CD4-positive, alpha-beta T cell (primary cell): ENCODE results near the gene ARL15. TPM values are rescaled to one million over a fixed set of nuclear protein-coding genes. Genes with fewer than 3 reads are reported as not detected.

ENCODE experiments used
- ATAC-seq: fragments of 200-7000 bp; cut with Tn5 transposase; one replicate; pipeline ENCODE4 v1.10.0; 2022; ENCODE audit warnings: mild to moderate bottlenecking; ENCODE audit not compliant: poor library complexity
- CTCF ChIA-PET: fragments of 350-600 bp; sonication (Branson Sonifier 250); formaldehyde crosslinking; loops from one replicate; lab custom pipeline; 2021; ENCODE audit warnings: antibody characterized with exemption, inconsistent platforms; lab: Charles Lee
- POLR2A ChIA-PET: fragments of 350-600 bp; sonication (Branson Sonifier 250); formaldehyde crosslinking; loops from one replicate; lab custom pipeline; 2021; ENCODE audit warnings: antibody characterized with exemption, inconsistent platforms; lab: Charles Lee
- DNase-seq, 14 experiments: peaks; one replicate each; pipeline ENCODE4 v3.0.0-alpha.2; 2013 to 2020; ENCODE audit warnings: mixed read lengths in 2 of 14
- H3K27ac ChIP-seq, 2 donors: one replicate each; pipeline versions ENCODE4 v1.5.1 to v1.7.0; 2013; ENCODE audit warnings: low read length in 2 of 2, low read depth in 1 of 2, mild to moderate bottlenecking in 1 of 2
- H3K27me3 ChIP-seq, 2 experiments: 1 replicate in 1 of 2; 2 replicates in 1 of 2; pipeline versions ENCODE4 v1.6.1 to v1.7.0; 2013; ENCODE audit warnings: low read length in 2 of 2, control low read depth in 1 of 2, mild to moderate bottlenecking in 1 of 2, moderate library complexity in 1 of 2; ENCODE audit not compliant: insufficient read depth in 2 of 2, control insufficient read depth in 1 of 2
- H3K36me3 ChIP-seq: one replicate; pipeline ENCODE4 v1.6.1; 2013; ENCODE audit warnings: low read length, control low read depth; ENCODE audit not compliant: insufficient read depth
- H3K4me1 ChIP-seq: one replicate; pipeline ENCODE4 v1.6.1; 2013; ENCODE audit warnings: low read length, control low read depth; ENCODE audit not compliant: insufficient read depth
- H3K4me3 ChIP-seq: one replicate; pipeline ENCODE4 v1.5.1; 2013; ENCODE audit warnings: mild to moderate bottlenecking, low read length, moderate library complexity
- H3K9me3 ChIP-seq, 2 experiments: 1 replicate in 1 of 2; 2 replicates in 1 of 2; pipeline versions ENCODE4 v1.6.1 to v1.7.0; 2013; ENCODE audit warnings: low read length in 2 of 2, mild to moderate bottlenecking in 2 of 2, control low read depth in 1 of 2, moderate library complexity in 1 of 2; ENCODE audit not compliant: control insufficient read depth in 1 of 2, insufficient read depth in 1 of 2
- H3K27ac Mint-ChIP-seq: one replicate; pipeline ENCODE4 v1.8.0; 2020; ENCODE audit warnings: mixed read lengths
- H3K27me3 Mint-ChIP-seq: one replicate; pipeline ENCODE4 v1.8.0; 2021; ENCODE audit warnings: mixed read lengths
- H3K36me3 Mint-ChIP-seq: one replicate; pipeline ENCODE4 v1.8.0; 2021; ENCODE audit warnings: low read depth, mixed read lengths
- H3K4me1 Mint-ChIP-seq: one replicate; pipeline ENCODE4 v1.8.0; 2021; ENCODE audit warnings: low read depth, mixed read lengths
- H3K4me3 Mint-ChIP-seq: one replicate; pipeline ENCODE4 v1.8.0; 2020; ENCODE audit warnings: mild to moderate bottlenecking, mixed read lengths
- H3K9me3 Mint-ChIP-seq: one replicate; pipeline ENCODE4 v1.8.0; 2020; ENCODE audit warnings: mixed read lengths
- CTCF ChIP-seq: fragments of 200-600 bp; IDR thresholded peaks from one replicate; pipeline ENCODE4 v1.8.0; 2022; ENCODE audit warnings: antibody characterized with exemption, mild to moderate bottlenecking
- intact Hi-C, 2 experiments: fragments of 100-400 bp; cut with DNase I in 1 of 2; cut with micrococcal nuclease in 1 of 2; formaldehyde crosslinking; loops; one replicate each; pipeline versions ENCODE4 v1.15.1 to v1.9.0; 2023 to 2025; cut with DNase I, micrococcal nuclease
- total RNA-seq, 174 experiments: library from RNA in 2 of 174; stranded (reverse) in 2 of 174; gene quantifications; one replicate each; pipeline ENCODE4 v1.2.3 and lab custom pipeline; 2021 to 2026

ARL15 gene
- total RNA-seq, 2 experiments from 2014 or later = 9.1 to 10.6 TPM

GRCh38 chr5:54259981-54260380 is 50.4 kb downstream of the ARL15 start:
- Mint-ChIP-seq H3K9me3 (no peaks in the 10 kb centered on the region), H3K4me1 (peaks cover 70% of the 10 kb centered on the region), H3K4me3 (no peak overlapping the region), H3K36me3 (no peaks in the 10 kb centered on the region), H3K27me3 (no peaks in the 10 kb centered on the region), H3K27ac (no peak overlapping the region)
- no peak for TF ChIP-seq CTCF
- no peak for ATAC-seq
- no peaks in the 10 kb centered on the region for H3K27me3 ChIP-seq
- no peak overlapping the region for H3K27ac ChIP-seq
- no peak overlapping the region for H3K4me3 ChIP-seq
- no peaks in the 10 kb centered on the region for H3K9me3 ChIP-seq
- ChIA-PET CTCF (no interaction called here), POLR2A (no interaction called here)
- H3K4me1 ChIP-seq = no peaks in the 10 kb centered on the region
- intact Hi-C loops = no loop called here
- no peaks in the 10 kb centered on the region for H3K36me3 ChIP-seq
- DNase-seq = no peak

- H3K9me3 ChIP-seq = no peaks in the 10 kb centered on the region
- H3K27me3 Mint-ChIP-seq = no peaks in the 10 kb centered on the region
- H3K4me3 Mint-ChIP-seq = no peak overlapping the region
- ATAC-seq (no peak), DNase-seq (no peak)
- POLR2A ChIA-PET = no interaction called here
- no peak overlapping the region for H3K27ac ChIP-seq
- TF ChIP-seq CTCF = no peak
- CTCF ChIA-PET = no interaction called here
- intact Hi-C loops = no loop called here
- H3K4me1 Mint-ChIP-seq = peaks cover 62% of the 10 kb centered on the region
- no peaks in the 10 kb centered on the region for H3K9me3 Mint-ChIP-seq
- H3K27ac Mint-ChIP-seq = no peak overlapping the region
- no peaks in the 10 kb centered on the region for H3K27me3 ChIP-seq
- H3K4me3 ChIP-seq = no peak overlapping the region
- no peaks in the 10 kb centered on the region for H3K36me3 ChIP-seq
- no peaks in the 10 kb centered on the region for H3K36me3 Mint-ChIP-seq
- H3K4me1 ChIP-seq = no peaks in the 10 kb centered on the region
Measured at GRCh38 chr5:54259090-54259489, 51.3 kb downstream of the ARL15 start.

- no peaks in the 10 kb centered on the region for H3K27me3 ChIP-seq
- no peaks in the 10 kb centered on the region for H3K36me3 ChIP-seq
- DNase-seq = no peak
- no peak for ATAC-seq
- H3K27ac ChIP-seq = no peak overlapping the region
- H3K4me3 ChIP-seq = no peak overlapping the region
- intact Hi-C loops = no loop called here
- ChIA-PET POLR2A (no interaction called here), CTCF (interaction anchor here (0.8 kb wide), 1 partner anchor 14 kb away, joined by 3 read pairs; no protein-coding TSS in a partner anchor)
- TF ChIP-seq CTCF = no peak
- H3K27me3 Mint-ChIP-seq = no peaks in the 10 kb centered on the region
- no peak overlapping the region for H3K27ac Mint-ChIP-seq
- no peaks in the 10 kb centered on the region for H3K4me1 ChIP-seq
- no peaks in the 10 kb centered on the region for H3K36me3 Mint-ChIP-seq
- H3K4me1 Mint-ChIP-seq = peaks cover 52% of the 10 kb centered on the region
- no peaks in the 10 kb centered on the region for H3K9me3 ChIP-seq
- no peak overlapping the region for H3K4me3 Mint-ChIP-seq
- no peaks in the 10 kb centered on the region for H3K9me3 Mint-ChIP-seq
Measured at GRCh38 chr5:54257366-54258118, 52.8 kb downstream of the ARL15 start.
